OCI-LY7 (cell line): ENCODE data around the gene ATP6V0A4. TPM values are rescaled to one million over a fixed set of nuclear protein-coding genes. Genes with fewer than 3 reads are reported as not detected.

Source experiments
- BruUV-seq: library from RNA; stranded (reverse); fragments of 400-500 nt; replicated peaks from 2 replicates; lab custom pipeline; 2021; lab: Mats Ljungman, UMichigan
- CTCF ChIA-PET: fragments of 300-600 bp; sonication (Branson Sonifier 250); formaldehyde crosslinking; loops from one replicate; lab custom pipeline; 2022; ENCODE audit warnings: antibody characterized with exemption; ENCODE audit not compliant: unreplicated experiment; lab: Charles Lee
- POLR2A ChIA-PET: fragments of 300-600 bp; sonication (Branson Sonifier 250); formaldehyde crosslinking; loops from one replicate; lab custom pipeline; 2022; ENCODE audit warnings: antibody characterized with exemption; lab: Charles Lee
- DNase-seq: peaks from one replicate; pipeline ENCODE4 v3.0.0-alpha.2; 2015; ENCODE audit warnings: low spot score
- H2AFZ ChIP-seq: fragments of 200-600 bp; sonication (generic), shearing (Covaris generic); 2 replicates; pipeline ENCODE4 v1.6.1; 2014; ENCODE audit warnings: mild to moderate bottlenecking, antibody characterized with exemption, low read length, moderate library complexity
- H3K27ac ChIP-seq: fragments of 200-600 bp; sonication (generic); 2 replicates; pipeline ENCODE4 v1.5.1; 2014; ENCODE audit warnings: mixed run types, low read depth, mild to moderate bottlenecking, moderate library complexity, low read length, inconsistent platforms; ENCODE audit not compliant: poor library complexity, severe bottlenecking
- H3K36me3 ChIP-seq: fragments of 200-600 bp; sonication (generic); 2 replicates; pipeline ENCODE4 v1.6.1; 2014; ENCODE audit warnings: mild to moderate bottlenecking, antibody characterized with exemption, low read length, moderate library complexity, mixed read lengths; ENCODE audit not compliant: insufficient read depth
- H3K4me1 ChIP-seq: fragments of 200-600 bp; sonication (generic); 2 replicates; pipeline ENCODE4 v1.5.1; 2014; ENCODE audit warnings: mild to moderate bottlenecking, low read length; ENCODE audit not compliant: insufficient read depth, poor library complexity, severe bottlenecking
- H3K4me2 ChIP-seq: fragments of 200-600 bp; sonication (generic); 2 replicates; pipeline ENCODE4 v1.6.1; 2014; ENCODE audit warnings: mild to moderate bottlenecking, low read length
- H3K4me3 ChIP-seq: fragments of 200-600 bp; sonication (generic); 2 replicates; pipeline ENCODE4 v1.5.1; 2014; ENCODE audit warnings: mild to moderate bottlenecking, low read depth, low read length; ENCODE audit not compliant: poor library complexity, severe bottlenecking
- H3K79me2 ChIP-seq: fragments of 200-600 bp; sonication (generic); 2 replicates; pipeline ENCODE4 v1.6.1; 2016; ENCODE audit warnings: low read depth, mild to moderate bottlenecking, low read length, moderate library complexity, mixed read lengths; ENCODE audit not compliant: insufficient read depth
- H3K9me2 ChIP-seq: fragments of 200-600 bp; sonication (generic); 2 replicates; pipeline ENCODE4 v1.6.1; 2016; ENCODE audit warnings: mild to moderate bottlenecking, low read length, mixed read lengths; ENCODE audit not compliant: insufficient read depth
- H3K9me3 ChIP-seq: fragments of 200-600 bp; sonication (generic); 2 replicates; pipeline ENCODE4 v1.6.1; 2014; ENCODE audit warnings: mild to moderate bottlenecking, mixed run types, low read length, mixed read lengths
- H4K20me1 ChIP-seq: fragments of 200-600 bp; sonication (generic); 2 replicates; pipeline ENCODE4 v1.6.1; 2014; ENCODE audit warnings: mild to moderate bottlenecking, antibody characterized with exemption, low read length, moderate library complexity, mixed read lengths; ENCODE audit not compliant: insufficient read depth
- EZH2phosphoT487 ChIP-seq: fragments of 200-600 bp; sonication (generic); IDR thresholded peaks from 2 replicates; pipeline ENCODE4 v1.6.1; 2018; ENCODE audit warnings: low read depth, borderline replicate concordance, mild to moderate bottlenecking, mixed run types, antibody characterized with exemption, low read length, moderate library complexity, mixed read lengths
- intact Hi-C: fragments of 100-400 bp; cut with micrococcal nuclease; formaldehyde crosslinking; loops from one replicate; pipeline ENCODE4 v1.10.0; 2022; ENCODE audit not compliant: unreplicated experiment
- total RNA-seq, 2 experiments: library from RNA; depleted of rRNA in 1 of 2; stranded (reverse); fragments of >200 nt in 1 of 2; shearing (Covaris generic) in 1 of 2; gene quantifications; 2 replicates each; pipeline ENCODE4 v1.2.3, GENCODE V29; 2014 to 2022
- TF ChIP-seq, protein P1 (sequence below): fragments of 200-600 bp; sonication (generic); conservative IDR thresholded peaks from 2 replicates; pipeline ENCODE4 v1.5.1; 2014; ENCODE audit warnings: mild to moderate bottlenecking, antibody characterized with exemption, low read length, moderate library complexity, mixed read lengths

Gene ATP6V0A4
- total RNA-seq, 2 experiments from 2014 or later = not detected

DNA sequence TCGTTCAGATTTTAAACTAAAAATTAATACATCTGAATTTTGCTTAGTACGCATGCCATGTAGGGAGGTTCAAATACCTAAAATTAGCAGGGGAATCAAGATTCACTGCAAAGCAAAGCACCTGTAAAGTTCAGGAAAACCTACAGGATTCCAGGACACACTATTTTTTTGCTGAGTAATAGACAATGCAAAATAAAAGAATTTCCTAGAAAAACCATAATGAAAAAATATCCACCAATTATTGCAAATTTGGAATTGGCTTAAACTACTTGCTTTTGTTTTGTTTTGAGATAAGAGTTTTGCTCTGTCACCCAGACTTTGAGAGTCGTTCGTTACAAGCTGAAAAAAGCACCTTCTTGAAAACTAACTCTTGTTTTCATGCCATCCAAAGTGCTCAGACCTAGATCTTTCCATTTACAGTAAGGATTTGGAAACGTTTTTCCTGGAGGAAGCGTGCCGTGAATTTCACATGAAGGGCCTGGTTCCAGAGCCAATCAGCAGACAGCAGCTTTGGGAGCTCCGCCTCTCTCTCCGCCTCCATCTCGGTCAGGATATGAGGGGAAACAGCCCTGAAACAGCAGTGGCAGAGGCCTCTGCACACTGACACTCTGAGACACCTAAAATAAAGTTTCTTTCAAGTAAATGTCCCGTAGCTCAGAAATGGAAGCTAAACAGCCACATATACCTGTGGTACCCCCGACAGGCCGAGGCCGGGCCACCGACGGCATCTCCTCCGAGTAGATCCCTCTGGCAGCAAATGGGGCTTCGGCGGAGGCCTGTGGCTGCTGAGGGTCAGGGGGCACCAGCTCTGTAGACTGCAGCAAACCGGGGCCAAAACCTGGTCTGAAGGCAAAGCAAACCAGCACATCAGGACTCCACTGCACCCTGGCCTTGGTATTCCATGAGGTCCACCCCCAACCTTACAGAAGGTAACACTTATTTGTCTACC is 45.9 kb upstream of the ATP6V0A4 start:
- H3K9me2 ChIP-seq = no peaks in the 10 kb centered on the region
- peak; percentile 5 for DNase-seq
- BruUV-seq = no TSS peak
- no peaks in the 10 kb centered on the region for H3K79me2 ChIP-seq
- no peak overlapping the region for H3K4me2 ChIP-seq
- CTCF ChIA-PET = no interaction called here
- no peaks in the 10 kb centered on the region for H3K4me1 ChIP-seq
- no peak for TF ChIP-seq EZH2phosphoT487
- TF ChIP-seq, protein P1, sequence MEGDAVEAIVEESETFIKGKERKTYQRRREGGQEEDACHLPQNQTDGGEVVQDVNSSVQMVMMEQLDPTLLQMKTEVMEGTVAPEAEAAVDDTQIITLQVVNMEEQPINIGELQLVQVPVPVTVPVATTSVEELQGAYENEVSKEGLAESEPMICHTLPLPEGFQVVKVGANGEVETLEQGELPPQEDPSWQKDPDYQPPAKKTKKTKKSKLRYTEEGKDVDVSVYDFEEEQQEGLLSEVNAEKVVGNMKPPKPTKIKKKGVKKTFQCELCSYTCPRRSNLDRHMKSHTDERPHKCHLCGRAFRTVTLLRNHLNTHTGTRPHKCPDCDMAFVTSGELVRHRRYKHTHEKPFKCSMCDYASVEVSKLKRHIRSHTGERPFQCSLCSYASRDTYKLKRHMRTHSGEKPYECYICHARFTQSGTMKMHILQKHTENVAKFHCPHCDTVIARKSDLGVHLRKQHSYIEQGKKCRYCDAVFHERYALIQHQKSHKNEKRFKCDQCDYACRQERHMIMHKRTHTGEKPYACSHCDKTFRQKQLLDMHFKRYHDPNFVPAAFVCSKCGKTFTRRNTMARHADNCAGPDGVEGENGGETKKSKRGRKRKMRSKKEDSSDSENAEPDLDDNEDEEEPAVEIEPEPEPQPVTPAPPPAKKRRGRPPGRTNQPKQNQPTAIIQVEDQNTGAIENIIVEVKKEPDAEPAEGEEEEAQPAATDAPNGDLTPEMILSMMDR = no peak
- H3K9me3 ChIP-seq = no peaks in the 10 kb centered on the region
- H2AFZ ChIP-seq = no peak overlapping the region
- H3K36me3 ChIP-seq = no peaks in the 10 kb centered on the region
- POLR2A ChIA-PET = no interaction called here
- H3K27ac ChIP-seq = no peak overlapping the region
- no peak overlapping the region for H3K4me3 ChIP-seq
- no peaks in the 10 kb centered on the region for H4K20me1 ChIP-seq
- intact Hi-C loops = no loop called here

DNA sequence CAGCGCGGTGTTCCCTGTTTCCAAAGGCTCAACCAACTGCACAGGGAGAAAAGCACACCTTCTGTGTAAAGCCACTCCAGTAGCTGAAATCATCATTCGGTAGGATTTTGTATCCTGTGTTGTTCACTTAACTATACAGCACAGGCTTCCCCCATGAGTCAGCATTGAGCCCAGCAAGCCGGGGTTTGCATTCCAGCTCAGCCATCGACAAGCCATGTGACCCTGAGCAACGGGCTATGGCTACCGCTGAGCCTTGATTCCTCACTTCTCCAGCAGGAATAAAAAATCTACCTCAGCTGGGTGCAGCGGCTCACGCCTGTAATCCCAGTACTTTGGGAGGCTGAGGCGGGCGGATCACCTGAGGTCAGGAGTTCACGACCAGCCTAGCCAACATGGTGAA is 44.1 kb upstream of the ATP6V0A4 start:
- TF ChIP-seq EZH2phosphoT487 = no peak
- TF ChIP-seq, protein P1 = no peak
- no peaks in the 10 kb centered on the region for H3K79me2 ChIP-seq
- H3K9me2 ChIP-seq = no peaks in the 10 kb centered on the region
- no TSS peak for BruUV-seq
- no peaks in the 10 kb centered on the region for H4K20me1 ChIP-seq
- no peaks in the 10 kb centered on the region for H3K9me3 ChIP-seq
- no peak overlapping the region for H2AFZ ChIP-seq
- no peaks in the 10 kb centered on the region for H3K36me3 ChIP-seq
- H3K4me1 ChIP-seq = no peaks in the 10 kb centered on the region
- H3K4me2 ChIP-seq = no peak overlapping the region
- POLR2A ChIA-PET = interaction anchor here (0.6 kb wide), 2 partner anchors 37 to 639 kb away, joined by 4 to 9 read pairs; no protein-coding TSS in a partner anchor
- no peak for DNase-seq
- no peak overlapping the region for H3K27ac ChIP-seq
- intact Hi-C loops = no loop called here
- CTCF ChIA-PET = no interaction called here
- H3K4me3 ChIP-seq = no peak overlapping the region

DNA sequence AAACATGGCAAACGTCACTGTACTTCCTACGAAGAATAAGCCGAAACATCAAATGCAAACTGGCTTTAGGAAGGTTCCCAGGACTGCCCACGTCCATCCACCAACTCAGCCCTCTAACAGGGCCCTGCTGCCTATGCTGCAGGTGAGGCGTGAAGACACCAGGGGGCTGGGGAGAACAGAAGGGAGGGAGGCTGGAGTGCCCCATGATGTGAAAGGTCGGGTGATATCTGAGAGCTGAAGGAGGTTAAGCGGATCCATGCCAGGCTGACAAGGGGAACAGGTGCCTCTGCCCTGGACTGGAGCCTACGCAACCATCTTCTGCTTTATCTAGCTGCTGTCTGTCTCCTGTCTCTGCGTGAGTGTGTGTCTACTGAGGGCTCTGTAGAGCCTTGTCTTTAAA is 40.2 kb upstream of the ATP6V0A4 start:
- TF ChIP-seq, protein P1 = no peak
- no peak for TF ChIP-seq EZH2phosphoT487
- no peak overlapping the region for H2AFZ ChIP-seq
- ChIA-PET CTCF (no interaction called here), POLR2A (interaction anchor here (0.5 kb wide), 1 partner anchor 495 kb away, joined by 3 read pairs; no protein-coding TSS in a partner anchor)
- H3K4me2 ChIP-seq = no peak overlapping the region
- H3K9me3 ChIP-seq = no peaks in the 10 kb centered on the region
- BruUV-seq = no TSS peak
- intact Hi-C loops = no loop called here
- H3K4me1 ChIP-seq = no peaks in the 10 kb centered on the region
- no peak for DNase-seq
- H3K9me2 ChIP-seq = no peaks in the 10 kb centered on the region
- H3K36me3 ChIP-seq = no peaks in the 10 kb centered on the region
- no peak overlapping the region for H3K4me3 ChIP-seq
- H3K27ac ChIP-seq = no peak overlapping the region
- H3K79me2 ChIP-seq = no peaks in the 10 kb centered on the region
- no peaks in the 10 kb centered on the region for H4K20me1 ChIP-seq
